H1 (cell line): Measurements from ENCODE around the gene ZNF527. TPM values are rescaled to one million over a fixed set of nuclear protein-coding genes. Genes with fewer than 3 reads are reported as not detected.

Experiments
- BCL11A ChIP-seq, 2 experiments: IDR thresholded peaks; one replicate each; pipeline ENCODE4 v1.6.1; 2011; ENCODE audit warnings: low read depth in 2 of 2, low read length in 2 of 2, mild to moderate bottlenecking in 2 of 2
- EGR1 ChIP-seq: IDR thresholded peaks from 2 replicates; pipeline ENCODE4 v1.6.1; 2011; ENCODE audit warnings: low read depth, low read length, borderline replicate concordance
- EZH2 ChIP-seq: fragments of 200-600 bp; sonication (generic); IDR thresholded peaks from 2 replicates; pipeline ENCODE4 v1.7.1; 2012; ENCODE audit warnings: low read depth, mild to moderate bottlenecking, moderate library complexity, low read length, inconsistent platforms; ENCODE audit not compliant: severe bottlenecking
- GABPA ChIP-seq: IDR thresholded peaks from 2 replicates; pipeline ENCODE4 v1.6.1; 2011; ENCODE audit warnings: mild to moderate bottlenecking, low read length, moderate library complexity, borderline replicate concordance; ENCODE audit not compliant: insufficient read depth
- GTF2F1 ChIP-seq: IDR thresholded peaks from 2 replicates; pipeline ENCODE4 v1.6.1; 2012; ENCODE audit warnings: low read depth, low read length, improper control_type of control experiment, borderline replicate concordance
- SAP30 ChIP-seq: fragments of 300-600 bp; sonication (generic); IDR thresholded peaks from 2 replicates; pipeline ENCODE4 v1.7.1; 2012; ENCODE audit warnings: low read length, moderate library complexity, mild to moderate bottlenecking, inconsistent platforms; ENCODE audit not compliant: insufficient read depth, insufficient replicate concordance
- TEAD4 ChIP-seq: IDR thresholded peaks from 2 replicates; pipeline ENCODE4 v1.6.1; 2012; ENCODE audit warnings: low read depth, low read length, inconsistent platforms, mixed read lengths
- polyA plus RNA-seq, 7 experiments: library from polyadenylated mRNA; depleted of rRNA in 3 of 7; stranded (reverse) in 5 of 7; unstranded in 2 of 7; fragments of >200 nt in 5 of 7; fragments of 200-250 nt in 2 of 7; gene quantifications; 1 replicate in 5 of 7; 2 replicates in 1 of 7; 4 replicates in 1 of 7; pipeline versions ENCODE4 v1.2.1 to v1.2.3, GENCODE V29; 2011 to 2013; ENCODE audit warnings: missing spikeins in 2 of 7, mixed read lengths in 2 of 7
- total RNA-seq: library from RNA; stranded (reverse); fragmentation: NEBNext Ultra II Directional; extraction: Animal tissue kit (Norgen Biotek cat#: 25700); gene quantifications from 2 replicates; pipeline ENCODE4 v1.2.1, GENCODE V29; 2021

Gene ZNF527
- total and polyA plus RNA-seq, 2 of the 8 experiments (the other 6 are each of a cell fraction or from before 2014, with no cell fraction given): 2.1 to 4.5 TPM

GRCh38 chr19:37333457-37333856, 37.4 kb upstream of the ZNF527 start (continued):
- TF ChIP-seq GABPA (no peak), EZH2 (no peak), BCL11A (IDR thresholded peaks at IDR 0.05; ENCODE audit: low read depth in 2 of 2, low read length in 2 of 2) (no peak), TEAD4 (no peak), GTF2F1 (no peak), SAP30 (no peak), EGR1 (no peak)
- TF ChIP-seq, all 59 proteins: peak for 0
